ENCODE data around the gene CHN2.

CHN2 gene

GRCh38 chr7:29426587-29426986 lies 232.0 kb downstream of the CHN2 start:
- no peak for DNase-seq (ENCODE audit: low read depth in 2 of 2)

GRCh38 chr7:29429401-29429800 lies 234.8 kb downstream of the CHN2 start:
- DNase-seq (ENCODE audit: low read depth in 2 of 2): no peak

- DNase-seq (ENCODE audit: low read depth in 2 of 2): no peak
Measured at GRCh38 chr7:29430279-29430949, 235.8 kb downstream of the CHN2 start.

GRCh38 chr7:29431686-29432085 lies 237.1 kb downstream of the CHN2 start:
- no peak for DNase-seq (ENCODE audit: low read depth in 2 of 2)

GRCh38 chr7:29432721-29433120 lies 238.1 kb downstream of the CHN2 start:
- no peak for DNase-seq (ENCODE audit: low read depth in 2 of 2)

GRCh38 chr7:29434380-29434768 lies 239.8 kb downstream of the CHN2 start:
- no peak for DNase-seq (ENCODE audit: low read depth in 2 of 2)

- no peak for DNase-seq (ENCODE audit: low read depth in 2 of 2)
Measured at GRCh38 chr7:29435167-29435566, 240.6 kb downstream of the CHN2 start.

- DNase-seq (ENCODE audit: low read depth in 2 of 2): no peak
Measured at GRCh38 chr7:29435902-29436301, 241.3 kb downstream of the CHN2 start.

GRCh38 chr7:29442146-29442545 lies 247.6 kb downstream of the CHN2 start:
- no peak for DNase-seq (ENCODE audit: low read depth in 2 of 2)

- no peak for DNase-seq (ENCODE audit: low read depth in 2 of 2)
Measured at GRCh38 chr7:29443552-29443951, 249.0 kb downstream of the CHN2 start.

- DNase-seq (ENCODE audit: low read depth in 2 of 2): no peak
Measured at GRCh38 chr7:29444267-29444666, 249.7 kb downstream of the CHN2 start.

GRCh38 chr7:29445736-29446135 lies 251.2 kb downstream of the CHN2 start:
- no peak for DNase-seq (ENCODE audit: low read depth in 2 of 2)

- no peak for DNase-seq (ENCODE audit: low read depth in 2 of 2)
Measured at GRCh38 chr7:29447828-29448227, 253.3 kb downstream of the CHN2 start.

- DNase-seq (ENCODE audit: low read depth in 2 of 2): no peak
Measured at GRCh38 chr7:29449569-29450260, 255.1 kb downstream of the CHN2 start.

- DNase-seq (ENCODE audit: low read depth in 2 of 2): no peak
Measured at GRCh38 chr7:29453021-29453420, 258.4 kb downstream of the CHN2 start.

- DNase-seq (ENCODE audit: low read depth in 2 of 2): no peak
Measured at GRCh38 chr7:29454464-29454863, 259.9 kb downstream of the CHN2 start.

GRCh38 chr7:29454899-29455451 lies 260.4 kb downstream of the CHN2 start:
- DNase-seq (ENCODE audit: low read depth in 2 of 2): no peak

GRCh38 chr7:29457141-29457561 lies 262.6 kb downstream of the CHN2 start:
- DNase-seq (ENCODE audit: low read depth in 2 of 2): no peak

- no peak for DNase-seq (ENCODE audit: low read depth in 2 of 2)
Measured at GRCh38 chr7:29457565-29458011, 263.0 kb downstream of the CHN2 start.

- DNase-seq (ENCODE audit: low read depth in 2 of 2): no peak
Measured at GRCh38 chr7:29458933-29459332, 264.4 kb downstream of the CHN2 start.

GRCh38 chr7:29459589-29459988 lies 265.0 kb downstream of the CHN2 start:
- no peak for DNase-seq (ENCODE audit: low read depth in 2 of 2)

GRCh38 chr7:29461996-29462395 lies 267.4 kb downstream of the CHN2 start:
- DNase-seq (ENCODE audit: low read depth in 2 of 2): no peak

- no peak for DNase-seq (ENCODE audit: low read depth in 2 of 2)
Measured at GRCh38 chr7:29463504-29464158, 269.1 kb downstream of the CHN2 start.
